GM19463 (cell line): ENCODE data around the gene RPP14.
"Not testable (repeated sequence)": the region's sequence is repeated elsewhere in the genome, so short reads cannot be mapped to it uniquely, and the experiment has no call there.

ENCODE experiments used
- ATAC-seq: cut with Tn5 transposase; IDR thresholded peaks from one replicate; pipeline ENCODE4 v1.9.1; 2021; ENCODE audit warnings: mild to moderate bottlenecking, moderate library complexity; ENCODE audit not compliant: unreplicated experiment

Gene RPP14

GRCh38 chr3:58290446-58290845 is 15.6 kb upstream of the RPP14 start:
- not testable (repeated sequence) for ATAC-seq

GRCh38 chr3:58291671-58292338 is 14.2 kb upstream of the RPP14 start:
- no peak for ATAC-seq

- ATAC-seq, result no peak
Observed at GRCh38 chr3:58292866-58293265, 13.2 kb upstream of the RPP14 start.

DNA sequence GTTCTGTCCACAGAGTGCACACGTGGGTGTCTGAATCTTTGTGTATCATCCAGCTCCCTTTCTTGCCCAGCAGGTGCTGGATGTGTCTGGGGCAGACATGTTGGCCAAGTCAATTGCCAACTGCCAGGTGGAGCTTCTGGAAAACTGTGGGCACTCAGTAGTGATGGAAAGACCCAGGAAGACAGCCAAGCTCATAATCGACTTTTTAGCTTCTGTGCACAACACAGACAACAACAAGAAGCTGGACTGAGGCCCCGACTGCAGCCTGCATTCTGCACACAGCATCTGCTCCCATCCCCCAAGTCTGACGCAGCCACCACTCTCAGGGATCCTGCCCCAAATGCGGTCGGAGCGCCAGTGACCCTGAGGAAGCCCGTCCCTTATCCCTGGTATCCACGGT is 12.5 kb upstream of the RPP14 start:
- ATAC-seq, result no peak

DNA sequence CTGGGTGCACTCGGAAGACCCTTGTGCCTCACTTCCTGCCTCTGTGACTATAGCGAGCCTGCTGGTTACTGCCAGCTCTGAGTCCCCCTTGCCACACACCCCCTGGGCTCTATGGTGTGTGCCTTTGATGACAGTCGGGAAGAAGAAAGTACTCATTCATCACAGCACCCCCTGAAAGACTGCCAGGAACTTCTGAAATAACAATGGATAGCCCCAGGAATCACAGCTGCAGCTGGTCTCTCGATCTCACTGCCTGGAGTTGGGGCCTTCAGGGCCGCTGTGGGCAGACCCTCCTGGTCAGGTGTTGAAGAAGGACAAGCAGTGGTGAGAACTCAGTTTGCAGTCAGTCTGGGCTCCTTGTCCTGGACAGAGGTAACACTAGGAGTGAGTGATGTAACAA is 9.8 kb upstream of the RPP14 start:
- ATAC-seq, result no peak

- ATAC-seq, result no peak
Observed at GRCh38 chr3:58296843-58297242, 9.2 kb upstream of the RPP14 start.

GRCh38 chr3:58298190-58298589 is 7.9 kb upstream of the RPP14 start:
- no peak for ATAC-seq

DNA sequence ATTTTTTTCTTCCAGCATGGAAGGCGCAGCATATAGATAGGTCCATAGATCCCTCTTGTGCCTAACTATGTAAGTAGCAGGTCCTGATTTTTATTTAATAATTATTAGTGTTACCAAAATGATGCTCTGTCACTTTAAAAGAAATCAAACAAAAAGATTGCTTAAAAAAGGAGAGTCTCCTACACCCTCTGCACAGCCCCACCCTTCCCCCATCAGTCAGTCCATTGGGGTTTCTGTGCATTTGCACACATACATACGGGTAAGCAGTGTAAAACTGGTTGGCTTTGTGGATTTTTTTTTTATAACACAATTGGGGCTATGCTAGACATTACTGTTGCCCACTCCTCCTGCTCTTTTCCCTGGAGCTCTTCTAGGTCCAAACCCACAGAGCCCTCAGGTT is 7.0 kb upstream of the RPP14 start:
- ATAC-seq, result no peak

- ATAC-seq, result no peak
Observed at GRCh38 chr3:58299839-58300516, 6.1 kb upstream of the RPP14 start.

DNA sequence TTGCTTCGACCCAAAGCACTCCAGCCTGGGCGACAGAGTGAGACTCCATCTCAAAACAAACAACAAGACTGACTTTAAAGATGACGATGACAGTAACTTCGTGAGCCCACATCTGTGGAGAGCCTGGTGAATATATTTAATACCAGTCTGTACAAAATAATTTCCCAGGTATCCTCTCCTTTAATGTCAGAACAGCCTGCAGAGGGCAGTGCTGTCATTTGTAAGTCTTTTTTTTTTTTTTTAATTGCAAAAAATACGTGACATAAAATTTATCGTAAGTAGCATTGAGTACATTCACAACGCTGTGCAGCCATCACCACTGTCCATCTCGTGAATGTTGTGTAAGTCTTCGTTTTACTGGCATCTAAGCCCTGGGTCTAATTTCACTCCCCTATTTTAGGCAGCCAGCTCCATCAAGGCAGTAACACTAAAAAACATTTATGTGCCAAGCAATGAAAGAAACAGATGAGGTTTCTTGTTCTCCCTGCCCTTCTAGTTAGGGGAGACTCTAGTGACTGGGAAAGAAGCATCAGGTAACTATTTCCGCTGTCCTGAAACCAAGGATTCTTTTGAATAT is 1.7 kb downstream of the RPP14 start:
- no peak for ATAC-seq

- ATAC-seq, result no peak
Observed at GRCh38 chr3:58308728-58309127, 2.7 kb downstream of the RPP14 start.

DNA sequence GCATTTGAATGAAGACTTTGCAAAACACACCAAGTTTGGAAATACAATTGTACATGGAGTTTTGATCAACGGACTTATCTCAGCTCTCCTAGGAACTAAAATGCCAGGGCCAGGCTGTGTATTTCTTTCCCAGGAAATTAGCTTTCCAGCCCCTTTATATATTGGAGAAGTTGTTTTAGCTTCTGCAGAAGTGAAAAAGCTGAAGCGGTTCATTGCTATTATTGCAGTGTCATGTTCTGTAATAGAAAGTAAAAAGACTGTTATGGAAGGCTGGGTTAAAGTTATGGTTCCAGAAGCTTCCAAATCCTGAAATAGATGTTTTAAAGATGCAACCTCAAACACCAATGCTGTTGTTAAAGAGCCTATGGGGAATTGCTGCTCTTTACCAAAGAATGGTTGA is 11.8 kb downstream of the RPP14 start:
- no peak for ATAC-seq

GRCh38 chr3:58321791-58322190 is 15.7 kb downstream of the RPP14 start:
- ATAC-seq, result no peak

- ATAC-seq, result no peak
Observed at GRCh38 chr3:58322793-58323192, 16.7 kb downstream of the RPP14 start.

- ATAC-seq, result no peak
Observed at GRCh38 chr3:58323529-58324390, 17.7 kb downstream of the RPP14 start.

DNA sequence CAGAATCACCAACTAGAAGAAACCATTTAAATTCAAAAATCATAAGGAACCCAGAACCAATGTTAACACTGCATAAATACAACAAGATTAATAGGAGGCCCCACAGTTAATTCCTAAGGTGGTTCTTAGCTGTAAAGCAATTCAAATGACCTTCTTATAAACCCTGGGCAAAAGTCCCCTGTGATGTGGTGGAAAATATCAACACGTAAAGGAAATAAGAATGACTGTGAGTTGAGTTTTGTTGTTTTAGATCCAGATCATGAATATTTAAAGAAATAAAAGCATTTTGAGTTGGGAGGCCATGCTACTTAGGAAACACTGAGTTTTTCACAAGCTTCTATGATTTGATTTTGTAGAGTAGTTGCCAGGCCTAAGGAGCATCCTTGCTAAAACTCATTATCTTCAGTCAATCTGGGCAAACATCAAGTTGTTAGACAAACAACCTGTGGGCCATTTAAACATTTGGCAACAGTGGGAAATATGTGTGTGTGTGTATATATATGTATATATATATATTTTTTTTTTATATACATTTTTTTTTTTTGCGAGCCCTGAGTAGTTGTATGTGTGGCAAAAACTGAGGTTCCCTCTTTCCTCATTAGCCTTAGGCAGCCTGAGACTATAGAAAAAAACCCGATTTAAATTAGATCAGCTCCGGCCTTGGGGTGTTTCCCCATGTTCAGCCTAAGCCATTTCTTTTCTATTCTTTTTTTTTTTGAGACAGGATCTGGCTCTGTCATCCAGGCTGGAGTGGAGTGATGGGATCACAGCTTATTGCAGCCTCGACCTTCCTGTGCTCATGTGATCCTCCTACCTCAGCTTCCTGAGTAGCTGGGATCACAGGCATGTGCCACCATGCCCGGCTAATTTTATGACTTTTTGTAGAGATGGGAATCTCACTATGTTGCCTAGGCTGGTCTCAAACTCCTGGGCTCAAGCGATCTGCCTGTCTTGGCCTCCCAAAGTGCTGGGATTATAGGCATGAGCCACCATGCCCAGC is 18.6 kb downstream of the RPP14 start:
- ATAC-seq, result no peak

DNA sequence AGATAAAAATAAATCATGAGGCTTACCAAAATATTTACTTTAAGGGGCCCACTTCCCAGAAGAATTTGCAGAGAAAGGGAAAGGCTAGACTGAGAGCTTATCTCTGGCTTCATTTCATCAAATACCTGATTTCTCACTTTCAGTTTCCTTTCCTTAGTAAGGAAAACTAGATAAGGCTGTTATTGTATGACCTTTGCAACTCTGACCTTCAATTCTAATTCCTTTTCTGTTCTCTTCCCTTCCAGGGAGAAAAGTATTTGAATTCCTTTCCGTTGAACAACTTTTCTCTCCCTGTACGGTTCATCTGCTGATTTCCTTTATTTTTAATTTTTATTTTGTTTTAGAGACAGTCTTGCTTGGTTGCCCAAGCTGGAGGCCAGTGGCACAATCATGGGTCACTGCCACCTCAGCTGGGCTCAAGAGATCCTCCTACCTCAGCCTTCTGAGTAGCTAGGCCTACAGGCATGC is 19.5 kb downstream of the RPP14 start:
- ATAC-seq, result no peak

DNA sequence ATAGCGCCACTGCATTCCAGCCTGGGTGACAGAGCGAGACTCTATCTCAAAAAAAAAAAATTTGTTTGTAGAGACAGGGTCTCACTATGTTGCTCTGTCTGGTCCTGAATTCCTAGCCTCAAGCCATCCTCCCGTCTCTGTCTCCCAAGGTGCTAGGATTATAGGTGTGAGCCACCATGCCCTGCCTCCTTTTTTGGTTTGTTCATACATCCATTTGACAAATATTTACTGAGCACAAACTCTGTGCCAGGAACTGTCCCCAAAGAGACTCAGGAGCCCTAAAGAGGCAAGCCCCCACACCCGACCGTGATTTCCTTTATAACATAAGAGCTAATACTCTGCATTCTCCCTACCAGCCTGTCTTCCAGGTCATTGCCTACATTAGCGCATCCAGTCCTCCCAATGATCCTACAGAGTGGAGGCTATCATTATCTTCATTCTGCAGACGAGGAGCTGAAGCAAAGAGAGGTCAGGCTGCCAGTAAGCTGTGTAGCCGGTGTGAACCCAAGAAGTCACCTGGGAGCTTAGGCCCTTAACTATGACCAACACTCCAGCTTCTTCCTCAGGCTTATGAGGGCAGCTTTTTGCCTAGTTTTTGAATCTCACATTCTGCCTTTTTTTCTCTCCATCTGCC is 20.3 kb downstream of the RPP14 start:
- no peak for ATAC-seq

DNA sequence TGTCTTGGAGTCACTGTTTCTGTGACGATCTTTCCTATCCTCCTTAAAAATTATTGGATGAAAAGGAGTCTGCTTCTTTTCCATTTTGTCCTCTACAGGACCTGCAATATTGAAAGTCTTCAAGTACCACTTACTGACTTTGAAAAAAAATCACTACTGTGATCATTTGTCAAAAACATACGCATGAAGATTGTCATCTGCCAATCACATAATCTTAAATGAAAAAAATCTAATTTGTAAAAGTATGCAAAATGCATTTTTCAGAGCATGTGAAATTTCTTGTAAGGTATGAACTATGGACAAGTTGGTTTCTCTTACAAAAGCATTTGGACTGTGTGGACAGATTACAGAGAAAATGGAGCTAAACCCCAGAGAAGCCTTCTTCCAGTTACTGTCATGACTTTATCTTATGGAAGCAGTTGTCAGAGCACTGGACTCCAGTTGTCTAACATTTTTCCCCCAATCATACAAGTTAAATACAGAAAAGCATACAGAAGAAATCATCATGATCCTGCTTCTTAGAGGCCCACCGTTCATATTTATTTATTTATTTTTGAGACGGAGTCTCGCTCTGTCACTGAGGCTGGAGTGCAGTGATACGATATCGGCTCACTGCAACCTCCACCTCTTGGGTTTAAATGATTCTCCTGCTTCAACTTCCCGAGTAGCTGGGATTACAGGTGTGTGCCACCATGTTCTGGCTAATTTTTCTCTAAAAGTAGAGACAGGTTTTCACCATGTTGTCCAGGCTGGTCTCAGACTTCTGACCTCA is 23.3 kb downstream of the RPP14 start:
- no peak for ATAC-seq
